Tibial nerve (tissue), 4 donors: ENCODE measurements around the gene DNAH5. TPM values are rescaled to one million over a fixed set of nuclear protein-coding genes. Genes with fewer than 3 reads are reported as not detected.

ENCODE experiments used
- DNase-seq, 2 donors: peaks; one replicate each; pipeline ENCODE4 v3.0.0-alpha.2; 2019; ENCODE audit warnings: low spot score in 2 of 2
- H3K27ac ChIP-seq, 4 donors: fragments of 200-600 bp; sonication (generic) in 3 of 4; one replicate each; pipeline ENCODE4 v1.5.1; 2017 to 2019; ENCODE audit warnings: mild to moderate bottlenecking in 1 of 4
- H3K27me3 ChIP-seq, 2 donors: fragments of 200-600 bp; sonication (generic) in 1 of 2; one replicate each; pipeline versions ENCODE4 v1.5.1 to v1.6.0; 2017 to 2019
- H3K36me3 ChIP-seq, 3 donors: fragments of 200-600 bp; sonication (generic); one replicate each; pipeline ENCODE4 v1.5.1; 2018 to 2019
- H3K4me1 ChIP-seq, 4 donors: fragments of 200-600 bp; sonication (generic) in 3 of 4; one replicate each; pipeline ENCODE4 v1.5.1; 2017 to 2019
- H3K4me3 ChIP-seq, 4 donors: fragments of 200-600 bp; sonication (generic) in 3 of 4; one replicate each; pipeline ENCODE4 v1.5.1; 2017 to 2019; ENCODE audit warnings: mild to moderate bottlenecking in 1 of 4, moderate library complexity in 1 of 4
- H3K9me3 ChIP-seq, 4 donors: fragments of 200-600 bp; sonication (generic) in 3 of 4; one replicate each; pipeline ENCODE4 v1.5.1; 2017 to 2019
- CTCF ChIP-seq, 5 experiments: fragments of 200-600 bp in 3 of 5; fragments of 450-650 bp in 2 of 5; sonication (generic) in 3 of 5; IDR thresholded peaks; one replicate each; pipeline ENCODE4 v1.5.1; 2016 to 2019; ENCODE audit warnings: antibody characterized with exemption in 5 of 5, mild to moderate bottlenecking in 3 of 5, moderate library complexity in 2 of 5
- EP300 ChIP-seq, 2 donors: sonication (generic); formaldehyde crosslinking; IDR thresholded peaks; one replicate each; pipeline ENCODE4 v1.6.1; 2017; ENCODE audit warnings: antibody characterized with exemption in 2 of 2, mild to moderate bottlenecking in 1 of 2
- POLR2A ChIP-seq, 2 donors: fragments of 450-650 bp; IDR thresholded peaks; one replicate each; pipeline ENCODE4 v1.6.1; 2017; ENCODE audit warnings: antibody characterized with exemption in 2 of 2, mild to moderate bottlenecking in 2 of 2, moderate library complexity in 2 of 2
- WGBS, 2 donors: methylation state at CpG; one replicate each; pipeline ENCODE4 v1.1.5; 2018; 5-methylcytosine and 5-hydroxymethylcytosine counted together
- total RNA-seq, 4 donors: library from RNA; depleted of rRNA; stranded (reverse); fragments of >200 nt; gene quantifications; one replicate each; pipeline ENCODE4 v1.1.0, GENCODE V29; 2016

DNAH5 gene
- total RNA-seq, 4 donors from 2014 or later = 0.21 to 0.60 (median 0.31) TPM

GRCh38 chr5:13957032-13957645 lies 12.7 kb upstream of the DNAH5 start:
- Histone ChIP-seq H3K9me3 (no peaks in the 10 kb centered on the region), H3K4me1 (no peaks in the 10 kb centered on the region), H3K4me3 (no peak overlapping the region), H3K36me3 (no peaks in the 10 kb centered on the region), H3K27me3 (no peaks in the 10 kb centered on the region), H3K27ac (no peak overlapping the region)
- TF ChIP-seq CTCF (IDR thresholded peaks at IDR 0.05) (peak in 3 of 5 experiments; percentile 16 to 25 (median 18)), EP300 (IDR thresholded peaks at IDR 0.05) (no peak)
- DNase-seq = no peak

- DNase-seq = no peak
- H3K4me3 ChIP-seq = no peak overlapping the region
- H3K4me1 ChIP-seq = no peaks in the 10 kb centered on the region
- H3K27me3 ChIP-seq = no peaks in the 10 kb centered on the region
- 51 to 66% methylated on average over 3 of the region's 3 CpGs for WGBS, 2 donors
- H3K27ac ChIP-seq = no peak overlapping the region
- H3K36me3 ChIP-seq = no peaks in the 10 kb centered on the region
- TF ChIP-seq POLR2A (IDR thresholded peaks at IDR 0.05) (no peak), EP300 (IDR thresholded peaks at IDR 0.05) (no peak), CTCF (IDR thresholded peaks at IDR 0.05) (no peak)
- H3K9me3 ChIP-seq = no peaks in the 10 kb centered on the region
Measured at GRCh38 chr5:13956471-13956870, 12.0 kb upstream of the DNAH5 start.

- no peaks in the 10 kb centered on the region for H3K9me3 ChIP-seq
- no peak overlapping the region for H3K4me3 ChIP-seq
- no peak for DNase-seq
- TF ChIP-seq CTCF (IDR thresholded peaks at IDR 0.05) (no peak), POLR2A (IDR thresholded peaks at IDR 0.05) (no peak), EP300 (IDR thresholded peaks at IDR 0.05) (no peak)
- no peaks in the 10 kb centered on the region for H3K4me1 ChIP-seq
- no peaks in the 10 kb centered on the region for H3K27me3 ChIP-seq
- no peaks in the 10 kb centered on the region for H3K36me3 ChIP-seq
- no peak overlapping the region for H3K27ac ChIP-seq
- WGBS, 2 donors = 85 to 86% methylated on average over 5 of the region's 5 CpGs
Measured at GRCh38 chr5:13955896-13956295, 11.4 kb upstream of the DNAH5 start.

GRCh38 chr5:13946111-13946510 lies 1.6 kb upstream of the DNAH5 start:
- no peaks in the 10 kb centered on the region for H3K4me1 ChIP-seq
- H3K27me3 ChIP-seq = no peaks in the 10 kb centered on the region
- no peaks in the 10 kb centered on the region for H3K9me3 ChIP-seq
- DNase-seq = no peak
- no peak overlapping the region for H3K4me3 ChIP-seq
- no peaks in the 10 kb centered on the region for H3K36me3 ChIP-seq
- no peak for TF ChIP-seq CTCF (IDR thresholded peaks at IDR 0.05)
- no peak for TF ChIP-seq EP300 (IDR thresholded peaks at IDR 0.05)
- TF ChIP-seq POLR2A (IDR thresholded peaks at IDR 0.05) = no peak
- H3K27ac ChIP-seq = no peak overlapping the region
- WGBS, 2 donors = 86 to 88% methylated on average over 10 of the region's 10 CpGs

GRCh38 chr5:13945271-13945670 lies 783 bp upstream of the DNAH5 start:
- TF ChIP-seq CTCF (IDR thresholded peaks at IDR 0.05) (no peak), EP300 (IDR thresholded peaks at IDR 0.05) (no peak), POLR2A (IDR thresholded peaks at IDR 0.05) (no peak)
- no peaks in the 10 kb centered on the region for H3K27me3 ChIP-seq
- WGBS, 2 donors = 92 to 95% methylated on average over 3 of the region's 3 CpGs

More at GRCh38 chr5:13945271-13945670, 783 bp upstream of the DNAH5 start:
- H3K9me3 ChIP-seq = no peaks in the 10 kb centered on the region
- H3K27ac ChIP-seq = no peak overlapping the region
- H3K4me3 ChIP-seq = no peak overlapping the region
- no peaks in the 10 kb centered on the region for H3K4me1 ChIP-seq
- DNase-seq = no peak
- H3K36me3 ChIP-seq = no peaks in the 10 kb centered on the region
